ENCODE data around the gene MYCN.

The MYCN gene

DNA sequence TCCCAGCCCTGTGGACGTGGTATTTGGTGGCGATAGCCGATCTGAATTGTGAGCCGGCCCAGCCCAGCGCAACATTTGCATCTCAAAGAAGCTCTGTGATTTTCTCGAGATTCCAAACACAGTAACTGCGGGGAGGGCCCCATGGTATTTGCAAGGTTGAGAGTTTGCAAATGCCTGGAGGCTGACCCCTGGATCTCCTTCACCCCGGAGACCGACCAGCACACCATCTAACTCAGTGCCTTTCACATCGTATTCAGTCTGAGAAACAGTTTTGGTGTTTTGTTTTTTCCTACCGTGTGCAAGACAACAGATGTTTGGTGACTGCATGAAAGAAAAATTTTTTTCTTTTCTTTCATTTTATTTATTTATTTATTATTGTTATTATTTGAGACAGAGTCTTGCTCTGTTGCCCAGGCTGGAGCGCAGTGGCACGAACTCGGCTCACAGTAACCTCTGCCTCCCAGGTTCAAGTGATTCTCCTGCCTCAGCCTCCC is 40.3 kb downstream of the MYCN start:
- no peak for DNase-seq

- no peak for DNase-seq
Observed at GRCh38 chr2:15981646-15982045, 41.3 kb downstream of the MYCN start.

DNA sequence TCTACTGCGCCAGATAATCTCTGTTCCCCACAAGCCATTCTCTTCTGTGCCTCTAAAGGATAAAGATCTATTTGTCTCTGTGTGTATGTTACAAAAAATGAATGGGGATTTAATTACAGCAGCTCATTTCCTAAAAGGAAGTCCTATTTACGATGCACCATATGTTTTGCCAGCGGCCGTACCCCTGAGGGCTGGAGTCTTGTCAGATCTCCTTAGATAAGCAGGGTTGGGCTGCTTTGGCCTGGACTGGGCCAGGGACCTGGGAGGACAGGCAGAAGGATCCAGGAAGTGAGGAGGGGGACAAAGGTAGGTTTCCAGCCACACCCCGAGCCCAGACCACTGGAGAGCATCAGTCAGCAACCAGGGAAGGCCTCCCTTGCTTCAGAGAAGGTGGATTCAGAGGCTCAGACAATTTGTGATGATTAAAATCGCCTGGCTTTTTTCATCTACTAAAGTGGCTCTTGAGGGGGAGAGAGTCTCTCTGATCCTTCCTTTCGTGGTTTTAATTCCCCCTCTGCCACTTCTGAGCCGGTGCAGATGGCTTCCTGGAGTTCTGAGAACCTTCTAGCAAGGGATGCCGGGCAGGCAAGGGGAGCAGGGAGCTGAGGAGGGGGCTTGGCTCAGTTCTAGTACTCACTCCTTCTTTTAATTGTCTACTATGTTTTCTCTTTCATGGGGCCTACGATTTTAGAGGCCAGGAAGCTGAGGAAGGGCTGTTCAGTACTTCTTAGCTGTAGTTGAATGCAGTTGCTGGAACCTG is 42.1 kb downstream of the MYCN start:
- no peak for DNase-seq

DNA sequence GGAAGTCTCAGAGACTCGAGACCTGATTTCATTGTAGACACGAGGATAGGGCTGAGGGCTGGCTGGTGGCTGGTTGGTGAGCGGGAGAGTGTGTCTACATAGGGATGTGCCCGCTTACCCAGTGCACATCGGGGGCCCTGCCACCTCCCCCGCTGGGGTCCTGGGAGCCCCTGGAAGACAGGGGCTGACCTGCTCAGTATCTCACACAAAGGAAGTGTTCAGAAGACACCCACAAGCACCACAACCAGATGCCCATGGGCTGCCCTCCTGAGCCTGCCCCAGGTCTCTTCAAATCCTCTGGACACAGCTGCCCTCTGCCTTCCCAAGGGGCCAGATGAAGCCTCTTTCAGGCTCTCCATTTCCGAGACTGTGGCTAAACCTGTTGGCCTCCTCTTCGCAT is 43.1 kb downstream of the MYCN start:
- DNase-seq: no peak

DNA sequence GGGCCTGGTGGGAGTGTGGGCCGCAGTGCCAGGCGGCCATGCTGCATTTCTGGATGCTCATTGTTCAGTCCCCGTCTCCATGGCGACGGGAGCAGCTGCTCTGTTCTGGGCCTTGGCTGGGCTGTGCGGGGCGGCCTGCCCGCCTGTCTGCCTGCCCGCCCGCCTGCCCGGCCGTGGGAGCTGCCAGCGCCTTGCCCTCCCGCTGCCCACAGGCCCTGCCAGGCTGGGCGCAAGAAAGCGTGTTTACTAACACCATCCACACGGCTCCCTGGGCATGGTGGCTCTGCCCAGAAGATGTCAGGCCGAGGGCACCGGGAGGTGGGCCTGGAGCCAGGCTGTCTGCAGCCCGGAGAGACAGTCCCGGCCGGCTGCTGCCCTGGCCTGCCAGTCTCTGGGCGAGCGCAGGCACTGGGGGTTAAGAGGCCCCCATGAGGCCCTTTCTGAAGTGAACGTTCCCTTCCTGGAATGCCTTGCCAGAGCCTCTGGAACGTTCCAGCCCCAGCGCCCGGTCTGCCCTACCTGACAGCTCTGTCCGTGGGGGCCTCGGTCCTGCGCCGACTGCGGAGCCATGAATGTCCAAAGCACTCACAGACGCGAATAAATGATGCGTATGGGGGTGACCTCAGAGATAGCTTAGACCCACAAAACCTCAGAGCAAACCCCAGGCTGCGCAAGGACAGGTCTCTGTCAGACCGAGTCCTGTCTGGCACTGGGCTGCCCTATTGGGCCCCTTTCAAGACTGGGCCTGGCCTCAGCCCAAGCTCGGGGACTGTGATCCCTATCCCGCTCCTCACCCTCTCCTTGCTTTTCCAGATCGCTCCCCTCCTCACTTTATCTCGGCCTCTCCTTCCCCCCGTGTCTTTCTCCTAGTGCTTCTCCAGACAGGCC is 44.3 kb downstream of the MYCN start:
- DNase-seq: no peak

DNA sequence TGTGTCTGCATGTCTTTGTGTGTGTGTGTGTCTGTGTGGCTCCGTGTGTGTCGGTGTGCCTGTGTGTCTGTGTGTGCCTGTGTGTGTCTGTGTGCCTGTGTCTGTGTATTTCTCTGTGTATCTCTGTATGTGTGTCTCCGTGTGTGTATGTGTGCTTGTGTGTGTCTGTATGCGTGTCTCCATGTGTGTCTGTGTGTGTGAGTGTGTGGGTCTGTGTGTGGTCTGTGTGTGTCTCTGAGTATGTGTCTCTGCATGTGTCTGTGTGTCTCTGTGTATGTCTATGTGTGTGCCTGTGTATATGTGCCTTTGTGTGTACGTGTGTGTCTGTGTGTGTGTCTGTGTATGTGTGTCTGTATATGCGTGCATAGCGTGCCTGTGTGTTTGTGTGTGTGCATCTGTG is 45.2 kb downstream of the MYCN start:
- no peak for DNase-seq

- no peak for DNase-seq
Observed at GRCh38 chr2:15986068-15986560, 45.8 kb downstream of the MYCN start.

DNA sequence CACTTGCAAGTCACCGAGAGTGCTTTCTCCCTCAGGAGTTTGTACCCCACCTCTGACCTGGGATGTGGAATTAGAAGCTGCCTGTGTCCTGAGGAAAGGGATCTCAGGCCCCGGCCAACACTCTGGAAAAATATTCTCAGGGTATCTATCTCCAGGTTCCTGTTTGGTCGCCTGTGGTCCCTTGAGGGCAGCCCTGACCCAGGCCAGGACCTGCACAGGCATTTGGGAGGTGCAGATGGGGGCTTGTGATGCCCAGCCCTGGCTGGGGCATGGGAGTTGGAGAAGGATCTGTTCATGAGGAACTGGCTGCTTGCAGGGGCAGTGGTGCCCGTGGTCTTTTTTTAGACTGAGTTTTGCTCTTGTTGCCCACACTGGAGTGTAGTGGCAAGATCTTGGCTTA is 46.3 kb downstream of the MYCN start:
- no peak for DNase-seq

- no peak for DNase-seq
Observed at GRCh38 chr2:15988733-15989132, 48.4 kb downstream of the MYCN start.

DNA sequence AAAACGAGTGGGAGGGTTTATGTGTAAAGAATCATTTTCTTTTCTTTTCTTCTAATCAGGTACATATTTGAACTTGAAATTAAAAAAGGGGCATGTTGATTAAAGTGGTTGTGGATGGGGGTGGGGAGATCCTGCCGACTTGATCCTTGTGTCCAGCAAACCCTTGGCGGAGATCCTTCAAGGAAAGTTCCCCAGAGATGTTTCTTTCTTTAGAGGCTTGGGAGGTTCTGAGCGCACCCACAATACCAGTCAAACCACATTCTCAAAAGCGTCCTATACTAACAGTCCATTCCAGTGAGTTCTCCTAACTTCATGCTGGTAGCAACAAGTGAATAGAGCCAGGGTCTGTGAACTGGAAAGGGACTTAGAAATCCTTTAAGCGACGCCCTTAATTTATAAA is 49.2 kb downstream of the MYCN start:
- no peak for DNase-seq

DNA sequence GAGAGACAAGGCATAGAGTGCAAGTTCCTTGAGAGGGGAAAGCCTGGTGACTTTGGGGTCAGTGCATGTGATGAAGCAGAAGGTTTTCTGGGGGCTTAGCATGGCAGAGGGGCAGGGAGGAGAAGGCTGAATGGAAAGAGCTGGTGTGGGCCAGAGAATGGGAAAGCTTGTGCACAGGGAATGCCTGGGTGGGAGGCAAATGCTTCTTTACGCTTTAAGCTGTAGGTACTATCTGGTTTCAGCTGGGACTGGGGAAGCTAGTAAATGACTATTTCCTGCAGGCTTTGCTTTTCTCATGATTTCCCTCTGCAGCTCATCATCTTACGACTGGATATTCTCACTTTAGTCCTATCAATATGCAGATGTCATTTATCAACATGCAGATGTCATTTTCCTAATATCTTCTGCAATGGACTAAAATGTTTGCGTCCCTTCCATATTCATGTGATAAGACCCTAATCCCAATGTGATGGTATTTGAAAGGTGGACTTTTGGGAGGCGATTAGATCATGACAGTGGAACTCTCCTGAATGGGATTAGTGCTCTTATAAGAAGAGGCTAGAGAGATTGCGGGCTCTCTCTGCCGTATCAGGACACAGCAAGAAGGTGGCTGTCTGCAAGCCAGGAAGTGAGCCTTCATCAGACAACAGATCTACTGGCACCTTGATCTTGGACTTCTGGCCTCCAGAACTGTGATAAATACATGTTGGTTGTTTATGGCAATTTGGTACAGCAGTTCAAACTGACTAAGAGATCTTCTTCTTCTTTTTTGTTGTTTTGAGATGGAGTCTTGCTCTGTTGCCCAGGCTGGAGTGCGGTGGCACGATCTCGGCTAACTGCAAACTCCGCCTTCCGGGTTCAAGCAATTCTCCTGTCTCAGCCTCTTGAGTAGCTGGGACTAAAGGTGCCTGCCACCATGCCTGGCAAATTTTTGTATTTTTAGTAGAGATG is 50.1 kb downstream of the MYCN start:
- DNase-seq: no peak

- no peak for DNase-seq
Observed at GRCh38 chr2:15991231-15991630, 50.9 kb downstream of the MYCN start.

DNA sequence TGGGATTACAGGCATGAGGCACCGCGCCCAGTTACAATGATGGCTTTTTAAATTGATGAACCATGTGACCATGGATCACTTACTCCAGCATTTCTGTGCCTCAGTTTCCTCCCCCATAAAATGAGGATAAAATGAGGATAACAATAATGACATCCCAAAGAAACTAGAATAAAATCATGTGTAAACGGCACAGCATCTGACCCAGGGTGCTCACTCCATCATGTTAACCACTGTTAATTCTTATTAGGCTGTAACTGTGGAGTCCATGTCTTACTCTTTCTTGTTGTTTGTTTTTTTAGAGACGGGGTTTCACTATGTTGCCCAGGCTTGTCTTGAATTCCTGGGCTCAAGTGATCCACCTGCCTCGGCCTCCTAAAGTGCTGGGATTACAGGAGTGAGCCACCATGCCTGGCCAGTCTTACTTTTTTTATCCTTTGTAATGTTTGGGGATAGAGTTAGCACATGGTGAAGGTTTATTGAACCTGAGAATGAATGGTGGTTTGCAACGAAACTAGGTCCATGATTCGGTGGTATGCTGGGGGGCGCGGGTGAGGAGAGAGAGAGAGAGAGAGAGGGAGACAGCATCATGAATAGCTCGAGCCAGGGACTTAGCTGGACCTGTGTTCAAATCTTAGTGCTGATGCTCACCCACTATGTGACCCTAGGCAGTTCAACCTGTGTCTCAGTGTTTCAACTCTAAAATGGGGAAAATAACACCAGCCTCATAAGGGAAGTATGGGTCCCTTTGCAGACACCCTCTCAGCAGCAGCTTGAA is 52.3 kb downstream of the MYCN start:
- DNase-seq: no peak

GRCh38 chr2:15993232-15993610 is 52.9 kb downstream of the MYCN start:
- no peak for DNase-seq

- no peak for DNase-seq
Observed at GRCh38 chr2:15993666-15994065, 53.3 kb downstream of the MYCN start.

DNA sequence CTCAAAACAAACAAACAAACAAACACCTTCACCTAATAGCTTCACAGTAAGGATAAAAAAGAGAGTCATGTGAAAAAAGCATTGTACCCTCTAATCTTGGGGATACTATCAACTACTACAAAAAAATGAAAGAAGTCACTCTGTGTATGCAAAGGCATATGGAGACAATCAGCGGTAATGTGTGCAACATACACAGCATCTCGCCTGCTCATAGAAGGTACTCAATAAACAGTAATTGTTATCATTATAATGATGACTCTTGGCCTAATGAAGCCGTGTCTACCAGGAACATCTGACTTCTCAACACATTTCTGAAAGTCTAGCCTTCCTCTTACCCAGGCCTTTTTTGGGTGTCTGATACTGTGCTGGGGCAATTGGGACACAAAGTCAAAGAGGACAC is 55.3 kb downstream of the MYCN start:
- DNase-seq: no peak

Data from T1000 (cell line).